Measurements from ENCODE around the gene RAD51B.

Gene RAD51B

DNA sequence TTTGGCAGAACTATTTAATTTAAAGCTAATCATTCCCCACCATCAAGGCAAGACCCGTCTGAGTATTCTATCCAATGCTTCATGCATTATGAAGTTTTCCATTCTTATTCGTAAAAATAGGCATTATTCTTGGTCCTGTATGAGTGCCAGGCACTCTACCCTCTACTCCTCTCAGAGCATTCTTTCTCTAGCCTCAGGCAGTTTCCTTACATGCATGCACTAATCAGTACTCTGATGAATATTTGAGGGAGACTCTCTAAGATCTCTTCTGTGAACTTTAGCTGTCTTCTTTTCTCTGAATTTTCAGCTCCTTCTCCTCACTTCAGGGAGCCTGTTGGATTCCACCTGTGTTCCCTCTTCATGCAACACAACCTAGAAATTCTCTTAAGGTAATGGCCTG, 334.7 kb downstream of the RAD51B start:
- DNase-seq = no peak

DNA sequence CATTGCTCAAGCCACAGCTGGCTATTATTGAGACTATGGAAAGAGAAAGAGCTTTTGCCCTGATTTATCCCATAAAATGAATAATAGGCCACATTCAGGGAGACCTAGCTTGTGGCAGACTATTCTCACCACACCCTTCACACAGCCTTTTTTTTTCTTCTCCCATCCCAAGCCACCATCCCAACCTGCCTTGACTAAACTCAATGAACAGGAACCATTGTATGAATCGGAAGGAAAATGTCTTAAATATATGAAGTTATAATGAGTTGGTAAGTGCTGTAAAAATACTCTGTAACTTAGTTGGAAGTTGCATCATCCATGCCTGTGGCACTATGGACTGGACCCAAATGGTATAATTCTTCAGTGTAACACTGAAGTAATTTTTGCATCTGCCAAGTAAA, 338.4 kb downstream of the RAD51B start:
- no peak for DNase-seq

DNA sequence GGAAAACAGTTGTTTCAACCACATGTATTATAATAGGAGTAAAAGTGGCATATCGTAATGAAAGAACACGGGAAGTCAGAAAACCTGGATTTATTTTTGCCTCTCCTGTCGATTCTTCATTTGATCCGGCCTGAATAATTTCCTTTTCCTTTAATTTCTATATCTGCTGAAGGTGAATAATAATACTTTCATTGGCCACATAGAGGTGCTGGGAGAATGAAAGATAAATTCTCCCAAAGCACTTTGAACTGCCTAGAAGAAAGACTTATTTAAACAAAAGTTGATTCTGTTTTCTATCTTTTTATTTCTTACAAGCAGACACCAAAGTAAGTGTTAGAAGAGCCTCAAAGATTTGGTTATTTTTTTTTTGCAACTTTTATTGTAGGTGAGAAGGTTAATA, 339.1 kb downstream of the RAD51B start:
- DNase-seq = no peak

DNA sequence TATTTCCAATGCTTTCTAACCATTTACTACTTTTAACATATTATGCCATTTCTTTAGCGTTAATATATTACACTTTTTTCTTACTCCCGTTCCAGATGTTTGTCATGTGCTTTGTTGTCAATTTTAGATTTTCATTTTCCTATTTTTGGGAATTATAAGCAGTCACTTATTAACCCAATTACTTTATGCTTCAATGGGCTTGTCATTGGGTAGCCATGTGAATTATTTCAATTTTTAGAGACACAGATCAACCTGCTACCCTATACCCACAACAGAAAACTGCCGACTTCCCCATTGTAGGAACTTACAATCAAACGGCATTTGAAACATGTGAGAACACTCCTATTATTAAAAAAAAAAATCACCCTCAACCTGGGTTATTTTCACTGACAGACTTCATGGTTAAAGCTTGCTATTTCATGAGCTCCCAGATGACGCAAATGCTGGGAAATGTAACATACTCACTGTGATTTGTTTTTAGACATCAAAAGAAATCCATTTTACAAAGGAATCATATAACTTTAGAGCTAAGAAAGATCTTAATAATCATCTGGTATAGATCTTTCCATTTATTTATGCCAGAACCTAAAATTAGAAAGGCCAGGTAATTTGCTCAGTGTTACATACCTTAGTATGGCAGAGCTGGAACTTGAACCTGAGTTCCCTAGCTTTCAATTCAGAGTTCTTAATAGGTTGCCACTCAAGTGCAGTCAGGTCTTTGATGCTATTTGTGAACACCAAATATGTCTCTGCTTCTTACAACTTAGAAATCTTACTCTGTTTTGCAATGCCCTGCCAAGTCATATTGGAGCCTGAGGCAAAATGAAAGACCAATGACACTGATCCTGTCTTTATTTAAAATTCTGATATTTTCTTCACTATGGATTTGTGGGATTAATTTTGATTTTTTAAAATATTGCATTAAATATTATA, 340.4 kb downstream of the RAD51B start:
- DNase-seq = no peak

DNA sequence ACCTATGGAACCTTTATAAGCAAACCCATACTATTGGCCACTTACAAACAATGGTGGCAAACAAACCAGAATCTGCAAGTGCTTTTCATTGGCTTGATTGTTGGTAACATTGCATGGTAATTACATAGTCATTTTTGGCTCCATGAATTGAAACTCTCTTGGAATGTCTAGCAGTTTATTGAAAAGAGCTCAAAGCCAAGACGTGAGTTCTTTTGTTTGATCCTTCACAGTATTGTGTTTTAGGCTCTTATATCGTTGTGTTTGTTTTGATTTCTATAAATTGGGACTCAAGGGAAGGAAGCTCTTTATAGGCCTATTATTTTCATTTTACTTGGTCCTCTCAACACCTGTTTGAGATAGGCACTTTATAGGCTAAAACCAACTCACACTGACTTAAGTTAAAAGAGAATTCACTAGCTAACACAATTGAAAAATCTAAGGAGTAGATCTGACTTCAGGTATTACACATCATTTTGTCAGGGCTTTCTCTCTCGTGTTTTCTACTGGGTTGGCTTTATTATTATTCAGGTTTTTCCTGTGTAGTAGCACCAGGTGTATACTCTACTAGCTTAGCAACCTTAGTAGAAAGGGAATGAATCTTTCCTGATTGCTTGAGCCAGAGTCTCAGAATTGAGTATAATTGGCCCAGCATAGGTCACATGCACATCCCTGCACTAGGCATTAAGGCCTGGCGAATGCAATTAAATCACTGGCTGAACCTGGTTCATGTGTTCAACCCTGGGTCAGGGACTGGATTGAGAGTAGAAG, 341.4 kb downstream of the RAD51B start:
- no peak for DNase-seq

DNA sequence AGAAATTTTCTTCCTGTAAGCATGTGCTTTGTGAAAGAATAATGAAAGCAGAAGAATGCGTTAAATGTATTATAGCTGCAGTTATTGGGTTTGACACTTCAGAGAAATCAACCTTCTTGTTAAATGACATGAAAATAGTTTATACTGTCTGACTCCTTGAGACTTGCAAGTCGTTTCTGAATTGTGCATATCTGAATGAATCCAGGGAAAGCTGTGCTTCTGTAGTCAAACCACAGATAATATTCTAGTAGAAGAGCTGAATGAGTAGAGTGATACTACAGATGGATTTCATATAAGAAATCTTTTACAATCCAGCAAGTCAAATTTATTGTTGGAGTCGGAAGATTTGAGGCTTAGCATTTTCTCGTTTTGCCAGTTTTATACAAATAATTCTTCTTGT, 343.3 kb downstream of the RAD51B start:
- no peak for DNase-seq

DNA sequence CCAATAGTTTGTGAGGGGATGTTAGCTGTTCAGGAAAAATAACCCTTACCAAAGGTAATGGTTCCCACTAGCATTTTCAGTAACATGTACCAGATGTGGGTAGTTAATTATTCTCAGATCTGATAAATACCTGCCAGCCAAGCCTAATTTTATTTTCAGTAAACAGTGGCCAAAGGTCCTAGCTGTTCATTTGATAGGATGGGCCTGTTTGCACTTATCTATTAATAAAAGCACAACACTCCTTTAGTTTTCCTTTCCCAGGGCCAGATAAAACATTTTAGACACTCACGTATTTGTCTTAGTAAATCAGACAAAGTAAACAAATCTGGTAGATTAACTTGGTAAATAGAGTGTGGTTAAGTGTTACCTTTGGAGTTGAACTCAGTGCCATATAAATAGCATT, 345.1 kb downstream of the RAD51B start:
- DNase-seq = no peak

DNA sequence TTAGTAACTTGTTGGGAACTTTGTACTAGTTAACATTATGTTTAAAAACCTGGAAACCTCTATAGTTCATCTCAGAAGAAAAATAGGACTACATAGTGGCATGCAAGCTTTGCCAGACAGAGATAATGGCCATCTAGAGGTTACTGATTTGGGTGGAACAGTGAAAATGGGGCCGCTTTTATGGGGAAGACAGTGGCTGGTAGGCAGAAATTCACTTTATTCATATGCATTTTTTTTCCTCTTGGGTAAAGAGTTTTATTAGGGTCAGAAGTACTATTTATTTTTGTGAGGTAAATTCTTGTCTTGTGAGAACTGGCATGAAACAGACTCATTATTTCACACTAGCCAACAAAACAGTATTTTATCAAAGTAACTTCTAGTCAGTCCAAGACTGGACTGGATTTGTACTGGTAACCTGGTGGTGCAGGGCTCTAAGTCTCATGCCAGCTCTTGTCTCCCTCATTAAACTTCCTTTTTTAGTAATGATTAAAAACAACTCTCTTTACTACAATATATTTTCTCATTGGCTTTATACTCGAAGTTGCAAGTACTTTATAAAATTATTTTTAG, 345.8 kb downstream of the RAD51B start:
- DNase-seq = no peak

DNA sequence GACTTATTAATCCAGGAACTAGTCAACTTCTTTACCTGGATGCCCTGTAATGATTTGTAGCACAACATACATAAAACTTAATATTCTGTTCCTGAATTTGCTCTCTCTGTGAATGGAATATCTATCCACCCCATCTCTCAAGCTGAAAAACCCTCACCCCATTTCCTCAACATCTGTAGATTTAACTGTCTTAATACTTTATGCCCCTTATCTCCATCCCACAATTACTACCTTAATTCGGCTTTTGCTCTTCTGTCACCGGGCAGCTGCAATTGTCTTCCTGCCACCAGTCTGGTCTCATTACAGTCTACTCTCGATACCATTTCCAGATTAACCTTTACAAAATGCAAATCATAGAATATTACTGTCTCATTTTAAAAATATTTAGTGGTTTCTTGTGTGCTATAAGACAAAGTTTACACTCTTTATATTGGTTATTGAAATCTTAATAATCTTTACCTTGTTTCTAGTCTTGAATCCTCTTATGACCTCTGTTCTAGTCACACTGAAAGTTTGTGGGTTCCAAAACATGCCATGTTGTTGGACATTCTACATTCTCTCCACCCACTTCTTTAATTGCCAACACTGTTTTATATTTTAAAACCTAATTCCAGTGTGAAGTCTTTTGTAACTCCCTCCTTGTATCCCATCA, 347.3 kb downstream of the RAD51B start:
- DNase-seq = no peak

DNA sequence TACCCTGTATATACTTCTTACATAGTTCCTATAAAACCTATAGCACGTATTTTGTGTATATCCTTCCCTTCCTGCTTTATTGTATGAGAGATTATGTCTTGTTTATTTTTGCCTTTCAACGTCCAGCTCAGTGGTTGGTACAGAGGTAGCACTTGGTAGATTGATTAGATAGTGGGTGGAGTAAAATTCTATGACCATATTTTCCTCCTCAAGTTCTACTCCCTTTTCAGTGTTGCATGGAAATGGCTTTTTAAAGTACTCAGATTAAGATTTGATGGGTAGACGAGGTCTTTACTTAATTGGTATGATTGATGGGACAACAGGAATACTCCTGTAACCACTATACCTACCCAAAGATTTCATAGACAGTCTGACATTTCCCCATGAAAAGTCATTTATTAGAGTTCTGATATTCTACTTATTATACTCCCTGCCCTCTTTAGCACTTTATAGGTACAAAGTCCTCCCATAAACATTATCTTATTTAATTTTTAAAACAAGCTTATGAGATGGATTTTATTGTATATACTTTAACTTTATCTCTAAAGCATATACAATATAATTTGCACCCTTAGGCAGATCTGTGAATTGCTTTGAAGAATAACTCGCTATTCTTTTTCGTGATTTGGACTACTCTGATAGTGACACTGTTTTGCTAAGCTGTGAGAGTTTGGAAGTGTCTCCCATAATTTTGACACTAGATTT, 348.0 kb downstream of the RAD51B start:
- DNase-seq = no peak

DNA sequence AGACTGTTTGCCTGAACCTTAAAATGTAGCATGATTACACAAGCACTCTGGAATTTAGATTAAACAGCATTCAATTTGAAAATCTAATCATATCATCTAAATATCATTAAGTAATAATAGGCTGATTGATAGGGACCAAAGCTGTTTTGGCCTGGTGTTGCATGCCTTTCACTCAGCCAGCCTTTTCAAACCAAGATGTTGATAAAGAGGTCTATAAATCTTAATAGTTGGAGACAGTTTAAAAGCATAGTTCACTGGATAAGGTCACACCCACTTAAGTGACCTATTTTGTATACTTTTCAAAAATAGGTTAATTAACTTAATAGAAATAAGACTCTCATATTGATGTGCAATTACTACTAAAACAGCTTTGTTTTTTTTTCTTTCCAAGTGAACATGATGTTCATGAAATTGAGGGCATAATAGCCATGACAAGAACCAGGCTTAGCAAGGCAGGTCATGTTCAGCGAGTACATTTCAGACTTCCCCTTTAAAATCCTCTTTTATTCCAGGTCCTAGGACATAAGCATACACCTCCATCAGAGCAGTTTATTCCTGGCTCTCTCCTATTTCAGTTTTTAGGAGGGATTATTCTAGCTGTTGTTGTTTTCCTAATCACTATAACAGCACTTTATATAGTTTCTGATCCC, 349.0 kb downstream of the RAD51B start:
- no peak for DNase-seq

DNA sequence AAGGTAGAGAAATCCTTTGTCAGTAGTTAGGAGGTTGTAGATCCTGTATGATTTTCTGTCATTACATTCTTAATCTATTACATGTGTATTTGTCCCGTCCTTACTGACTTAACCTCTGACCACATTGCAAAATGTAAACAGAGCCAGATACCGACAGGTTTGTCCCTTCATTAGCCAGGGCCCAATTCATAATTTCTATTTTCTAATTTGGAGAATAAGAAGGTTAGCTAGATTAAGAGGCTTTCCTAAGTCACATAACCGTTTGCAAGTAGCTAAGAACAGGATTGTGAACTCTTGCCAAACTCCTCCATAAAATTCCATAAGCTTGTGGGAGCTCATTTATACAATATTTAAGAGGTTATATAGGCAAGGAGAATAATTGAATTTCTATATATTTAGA, 352.6 kb downstream of the RAD51B start:
- DNase-seq = no peak

DNA sequence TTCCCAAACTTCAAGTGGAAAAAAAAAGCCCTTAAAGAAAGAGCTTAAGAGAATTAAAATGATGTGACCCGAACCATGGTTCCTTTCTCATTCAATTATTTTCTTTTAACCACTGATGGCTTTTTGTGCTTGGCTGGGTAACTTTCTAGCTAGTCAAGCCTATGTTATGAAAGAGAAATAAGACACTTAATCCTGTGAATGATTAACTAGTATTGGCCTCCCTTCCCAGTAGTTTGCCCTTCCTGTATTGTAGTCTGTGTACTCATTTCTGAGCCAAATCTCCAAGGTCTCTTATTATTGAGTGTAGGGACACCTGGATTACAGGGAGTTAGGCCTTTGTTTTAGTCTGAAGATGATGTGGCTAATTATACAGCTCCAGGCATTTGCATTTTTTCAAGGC, 353.0 kb downstream of the RAD51B start:
- no peak for DNase-seq

DNA sequence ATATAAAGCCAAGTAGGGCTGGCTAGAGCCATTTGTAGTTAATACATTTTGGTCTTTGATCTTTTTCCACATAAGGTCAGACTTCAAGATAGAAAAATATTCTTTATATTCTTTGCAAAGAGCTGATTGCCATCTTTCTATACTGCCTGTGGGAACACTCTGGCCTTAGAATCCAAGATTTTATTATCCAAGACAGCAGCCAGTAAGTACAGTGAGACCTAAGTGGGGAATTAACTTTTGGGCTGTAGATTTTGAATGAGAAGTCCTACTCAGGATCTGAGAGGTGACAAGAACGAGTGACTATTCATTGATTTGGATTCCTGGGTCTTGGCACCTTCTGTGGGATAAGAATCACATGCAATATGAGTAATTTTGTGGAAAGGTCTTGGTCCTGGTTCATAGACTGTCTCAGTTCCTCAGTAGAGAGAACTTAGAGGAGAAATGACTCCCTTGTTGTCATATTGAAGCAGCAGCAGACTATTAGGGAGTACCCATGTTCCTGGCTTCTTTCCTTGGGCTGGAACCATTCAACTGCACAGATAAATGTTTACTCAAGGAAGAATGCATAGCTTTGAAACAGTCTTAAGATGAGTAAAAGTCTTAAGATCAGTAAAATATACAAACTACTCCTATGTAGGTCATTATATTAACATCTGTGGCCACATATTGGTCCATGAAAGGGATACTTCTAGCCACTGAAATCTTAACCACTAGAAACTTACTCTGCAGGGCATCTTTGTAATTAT, 353.8 kb downstream of the RAD51B start:
- no peak for DNase-seq

DNA sequence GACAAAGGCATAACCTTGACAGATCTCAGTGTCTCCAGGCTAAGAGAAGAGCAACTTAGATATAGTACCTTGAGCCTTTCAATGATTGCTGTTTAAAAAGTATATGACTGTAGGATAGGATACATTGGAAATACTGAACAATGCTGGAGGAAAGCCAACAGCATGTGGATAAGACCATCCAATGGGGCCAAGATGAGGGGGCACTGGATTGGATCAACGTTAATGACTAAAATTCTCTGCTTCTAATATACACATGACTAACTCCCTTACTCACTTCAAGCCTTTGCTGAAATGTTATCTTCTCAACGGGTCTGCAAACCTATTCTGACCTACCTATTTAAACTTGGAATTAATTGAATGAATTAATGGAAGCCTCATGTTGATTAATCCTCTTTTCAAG, 354.9 kb downstream of the RAD51B start:
- DNase-seq = no peak

DNA sequence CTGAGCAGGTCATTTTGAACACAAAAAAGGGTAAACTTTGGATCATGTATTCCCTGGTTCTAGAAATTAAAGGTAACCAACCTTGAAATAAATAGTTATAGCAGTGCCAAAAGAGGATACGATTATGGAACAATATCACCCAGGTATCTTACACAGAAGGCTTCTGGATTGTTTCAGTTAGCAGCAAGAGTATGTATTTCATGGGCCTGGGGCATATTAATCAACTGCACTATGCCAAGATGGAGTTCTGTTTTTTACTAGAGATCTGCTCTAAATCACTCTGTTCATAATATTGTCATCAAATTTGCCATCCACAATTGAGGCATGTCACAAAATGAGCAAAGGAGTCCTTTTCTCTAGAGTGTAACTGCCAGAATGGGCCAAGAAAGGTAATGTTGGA, 357.1 kb downstream of the RAD51B start:
- no peak for DNase-seq

DNA sequence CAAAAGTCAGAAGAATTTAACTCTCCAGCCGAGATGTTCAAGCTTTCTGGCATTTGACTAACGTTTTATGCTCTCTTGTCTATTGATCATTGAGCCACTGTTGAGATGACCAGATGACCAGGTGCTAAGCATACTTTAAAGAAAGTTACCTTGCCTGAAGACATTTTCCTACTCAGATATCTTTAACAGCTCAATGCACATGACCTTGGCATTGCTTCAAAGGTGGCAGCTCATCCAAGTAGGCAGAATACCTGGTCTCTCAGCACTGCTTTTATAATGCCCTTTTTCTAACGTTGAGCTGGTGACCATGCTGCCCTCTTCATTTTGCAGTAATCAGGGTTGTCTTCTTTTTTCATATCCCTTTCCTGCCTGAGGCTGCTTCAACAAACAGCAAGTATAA, 358.1 kb downstream of the RAD51B start:
- DNase-seq = no peak

DNA sequence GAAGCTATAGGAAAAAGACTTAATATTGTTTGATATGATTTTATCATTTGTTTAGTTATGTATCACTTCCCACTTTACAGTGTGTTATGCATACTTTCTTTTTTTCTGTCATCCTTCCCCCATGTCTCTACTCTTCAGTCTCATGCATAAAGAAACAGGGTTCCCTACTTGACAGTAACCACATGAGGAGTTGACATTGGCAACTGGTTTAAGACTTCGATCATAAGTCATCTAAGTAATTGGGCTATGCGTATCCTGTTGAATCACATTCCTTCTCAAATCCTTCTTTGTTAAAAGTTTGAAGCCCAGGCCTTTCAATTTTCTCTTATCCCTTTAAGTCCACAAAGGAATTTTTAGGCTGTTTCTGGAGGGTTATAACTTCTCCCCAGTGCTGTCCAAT, 358.7 kb downstream of the RAD51B start:
- no peak for DNase-seq

DNA sequence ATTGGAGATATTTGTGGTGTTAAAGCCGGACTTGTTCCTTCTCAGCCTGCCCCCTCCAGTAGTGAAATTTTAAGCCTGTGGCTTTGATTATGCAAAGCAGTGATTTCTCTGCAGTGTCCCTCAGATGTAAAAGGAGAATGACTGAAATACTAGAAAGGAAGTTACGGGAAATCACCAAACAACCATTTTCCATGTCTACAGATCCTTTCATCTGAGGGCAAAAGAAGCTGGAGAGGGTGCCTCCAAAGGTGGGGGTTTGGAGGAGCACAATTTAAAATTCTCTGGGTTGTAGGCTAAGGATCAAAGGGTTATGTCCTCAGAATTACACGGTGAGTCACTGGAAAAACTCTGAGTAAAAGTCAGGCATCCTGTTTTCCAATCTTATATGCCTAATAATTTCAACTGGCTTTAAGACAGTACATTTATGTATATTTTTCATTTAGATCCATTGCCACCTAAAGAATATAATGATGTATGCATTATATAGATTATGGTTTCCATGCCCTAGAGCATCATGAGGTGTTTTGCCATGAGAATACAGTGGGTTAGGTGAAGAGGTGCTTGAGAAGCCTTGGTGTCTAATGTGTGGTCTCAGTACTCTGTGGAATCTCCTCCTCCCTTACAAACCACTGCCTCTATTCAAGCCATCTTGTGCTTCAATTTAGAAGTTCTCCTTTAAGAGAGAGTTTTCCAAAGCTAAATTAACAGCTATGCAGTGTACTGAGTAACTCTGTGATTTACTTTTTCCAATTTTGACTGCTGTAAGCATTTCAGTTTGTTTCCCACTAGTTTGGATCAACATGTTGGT, 362.1 kb downstream of the RAD51B start:
- DNase-seq = no peak

DNA sequence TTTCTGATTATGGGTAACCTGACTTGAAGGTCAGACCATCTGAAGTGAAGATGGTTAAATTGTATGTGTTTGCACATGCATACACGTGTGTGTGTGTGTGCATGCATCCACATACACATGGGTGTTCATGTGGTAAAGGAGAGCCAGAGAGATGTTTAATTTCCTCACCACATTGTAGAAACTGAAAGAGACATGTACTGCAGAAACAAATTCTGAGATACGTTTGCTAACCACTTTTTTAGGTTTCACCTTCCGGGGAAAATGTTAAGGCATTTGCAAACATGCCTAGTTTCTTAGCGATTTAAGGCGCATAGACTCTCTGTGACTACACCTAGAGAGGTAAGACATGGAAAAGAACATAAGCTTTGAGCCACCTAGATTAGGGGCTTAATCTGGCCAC, 362.9 kb downstream of the RAD51B start:
- DNase-seq = no peak

All from GDM1 (cell line).